CD14-positive monocyte (primary cell): ENCODE data around the gene FGFR4. TPM values are rescaled to one million over a fixed set of nuclear protein-coding genes. Genes with fewer than 3 reads are reported as not detected.

ENCODE experiments used
- DNase-seq, 3 donors: peaks; one replicate each; pipeline ENCODE4 v3.0.0-alpha.2; 2011 to 2022
- H2AFZ ChIP-seq: 2 replicates; pipeline ENCODE4 v1.6.0; 2012; ENCODE audit warnings: mild to moderate bottlenecking, low read depth, low read length, inconsistent platforms; ENCODE audit not compliant: insufficient read depth, poor library complexity, severe bottlenecking
- H3K27ac ChIP-seq, 2 donors: 1 replicate in 1 of 2; 2 replicates in 1 of 2; pipeline ENCODE4 v1.5.1; 2012 to 2013; ENCODE audit warnings: low read length in 2 of 2, control low read depth in 1 of 2, inconsistent platforms in 1 of 2, low read depth in 1 of 2, mild to moderate bottlenecking in 1 of 2
- H3K27me3 ChIP-seq, 2 donors: one replicate each; pipeline versions ENCODE4 v1.6.0 to v1.6.1; 2011 to 2013; ENCODE audit warnings: low read length in 2 of 2; ENCODE audit not compliant: control insufficient read depth in 2 of 2, insufficient read depth in 2 of 2
- H3K36me3 ChIP-seq, 2 donors: replicated peaks in 1 of 2; 1 replicate in 1 of 2; 2 replicates in 1 of 2; pipeline versions ENCODE4 v1.5.1 to v1.6.1; 2012 to 2013; ENCODE audit warnings: low read length in 2 of 2, control low read depth in 1 of 2, inconsistent platforms in 1 of 2, mild to moderate bottlenecking in 1 of 2; ENCODE audit not compliant: insufficient read depth in 2 of 2, control insufficient read depth in 1 of 2
- H3K4me1 ChIP-seq, 2 donors: 1 replicate in 1 of 2; 2 replicates in 1 of 2; pipeline versions ENCODE4 v1.5.1 to v1.6.1; 2012 to 2013; ENCODE audit warnings: low read length in 2 of 2, control low read depth in 1 of 2, inconsistent platforms in 1 of 2, mild to moderate bottlenecking in 1 of 2, moderate library complexity in 1 of 2; ENCODE audit not compliant: insufficient read depth in 2 of 2, control insufficient read depth in 1 of 2
- H3K4me2 ChIP-seq: replicated peaks from 2 replicates; pipeline ENCODE3; 2012; ENCODE audit warnings: low read length, moderate library complexity, mild to moderate bottlenecking; ENCODE audit not compliant: poor library complexity, severe bottlenecking; ENCODE audit errors: extremely low read depth
- H3K4me3 ChIP-seq, 3 experiments: fragments of 200-600 bp in 1 of 3; sonication (generic) in 1 of 3; replicated peaks in 1 of 3; 1 replicate in 2 of 3; 2 replicates in 1 of 3; pipeline ENCODE4 v1.5.1; 2011 to 2013; ENCODE audit warnings: low read length in 3 of 3, mild to moderate bottlenecking in 3 of 3, control low read depth in 2 of 3, low read depth in 2 of 3, inconsistent platforms in 1 of 3, moderate library complexity in 1 of 3
- H3K79me2 ChIP-seq: 2 replicates; pipeline ENCODE4 v1.6.0; 2012; ENCODE audit warnings: mild to moderate bottlenecking, control low read depth, inconsistent platforms, low read length, moderate library complexity; ENCODE audit not compliant: insufficient read depth
- H3K9ac ChIP-seq: 2 replicates; pipeline ENCODE4 v1.6.0; 2017; ENCODE audit warnings: low read length, mild to moderate bottlenecking; ENCODE audit not compliant: insufficient read depth, poor library complexity, severe bottlenecking
- H3K9me3 ChIP-seq, 2 donors: replicated peaks in 1 of 2; 1 replicate in 1 of 2; 2 replicates in 1 of 2; pipeline versions ENCODE4 v1.5.1 to v1.6.1; 2012 to 2013; ENCODE audit warnings: low read length in 2 of 2, control low read depth in 1 of 2; ENCODE audit not compliant: control insufficient read depth in 1 of 2, insufficient read depth in 1 of 2
- H4K20me1 ChIP-seq: 2 replicates; pipeline ENCODE4 v1.6.0; 2012; ENCODE audit warnings: mild to moderate bottlenecking, low read length, control low read depth, moderate library complexity; ENCODE audit not compliant: insufficient read depth
- H3K27ac Mint-ChIP-seq, 7 donors: one replicate each; pipeline ENCODE4 v1.8.0; 2020; ENCODE audit warnings: mild to moderate bottlenecking in 7 of 7, mixed read lengths in 7 of 7, moderate library complexity in 6 of 7, inconsistent platforms in 2 of 7
- H3K27me3 Mint-ChIP-seq, 3 donors: one replicate each; pipeline ENCODE4 v1.8.0; 2021 to 2022; ENCODE audit warnings: low read depth in 3 of 3, mild to moderate bottlenecking in 3 of 3, mixed read lengths in 3 of 3, moderate library complexity in 3 of 3, inconsistent platforms in 1 of 3
- H3K36me3 Mint-ChIP-seq, 2 donors: one replicate each; pipeline ENCODE4 v1.8.0; 2020; ENCODE audit warnings: mixed read lengths in 2 of 2, inconsistent platforms in 1 of 2, mild to moderate bottlenecking in 1 of 2
- H3K4me1 Mint-ChIP-seq: one replicate; pipeline ENCODE4 v1.8.0; 2020; ENCODE audit warnings: mild to moderate bottlenecking, mixed read lengths
- H3K4me3 Mint-ChIP-seq, 2 donors: one replicate each; pipeline ENCODE4 v1.8.0; 2020; ENCODE audit warnings: mild to moderate bottlenecking in 2 of 2, mixed read lengths in 2 of 2, moderate library complexity in 1 of 2
- H3K9me3 Mint-ChIP-seq, 7 donors: one replicate each; pipeline ENCODE4 v1.8.0; 2020 to 2022; ENCODE audit warnings: mixed read lengths in 7 of 7, mild to moderate bottlenecking in 6 of 7, moderate library complexity in 6 of 7, inconsistent platforms in 2 of 7
- WGBS: methylation state at CpG from one replicate; pipeline ENCODE4 v1.1.5; 2013; ENCODE audit warnings: missing lambda C conversion rate; ENCODE audit not compliant: insufficient coverage; 5-methylcytosine and 5-hydroxymethylcytosine counted together
- intact Hi-C, 2 donors: fragments of 100-400 bp; cut with micrococcal nuclease; formaldehyde crosslinking; loops; one replicate each; pipeline versions ENCODE4 v1.15.0 to v1.15.1; 2023
- polyA plus RNA-seq, 3 donors: library from polyadenylated mRNA; depleted of rRNA in 1 of 3; unstranded in 2 of 3; stranded (reverse) in 1 of 3; fragments of 300-500 nt in 2 of 3; fragments of >200 nt in 1 of 3; fragmentation: Illumina TruSeq in 2 of 3; gene quantifications; 1 replicate in 2 of 3; 2 replicates in 1 of 3; pipeline ENCODE4 v1.2.3, GENCODE V29; 2012 to 2021
- TF ChIP-seq, protein P1 (sequence below): fragments of 200-600 bp; IDR thresholded peaks from one replicate; pipeline ENCODE4 v1.8.0; 2022; ENCODE audit warnings: antibody characterized with exemption, mild to moderate bottlenecking

Gene FGFR4
- polyA plus RNA-seq, 3 donors, result 0.39 TPM; not detected in 2

- Histone ChIP-seq H3K4me2 (no peak overlapping the region), H3K4me3 (no peak overlapping the region), H2AFZ (no peak overlapping the region), H3K9ac (no peak overlapping the region), H3K36me3 (no peaks in the 10 kb centered on the region), H4K20me1 (no peaks in the 10 kb centered on the region), H3K79me2 (no peaks in the 10 kb centered on the region), H3K27ac (no peak overlapping the region), H3K9me3 (no peaks in the 10 kb centered on the region), H3K27me3 (peaks cover 5 to 26% of the 10 kb centered on the region in 2 donors), H3K4me1 (peaks cover 8% of the 10 kb centered on the region in 2 donors)
- 91% methylated on average over 19 of the region's 21 CpGs for WGBS
- intact Hi-C loops, result no loop called here
- TF ChIP-seq, protein P1, sequence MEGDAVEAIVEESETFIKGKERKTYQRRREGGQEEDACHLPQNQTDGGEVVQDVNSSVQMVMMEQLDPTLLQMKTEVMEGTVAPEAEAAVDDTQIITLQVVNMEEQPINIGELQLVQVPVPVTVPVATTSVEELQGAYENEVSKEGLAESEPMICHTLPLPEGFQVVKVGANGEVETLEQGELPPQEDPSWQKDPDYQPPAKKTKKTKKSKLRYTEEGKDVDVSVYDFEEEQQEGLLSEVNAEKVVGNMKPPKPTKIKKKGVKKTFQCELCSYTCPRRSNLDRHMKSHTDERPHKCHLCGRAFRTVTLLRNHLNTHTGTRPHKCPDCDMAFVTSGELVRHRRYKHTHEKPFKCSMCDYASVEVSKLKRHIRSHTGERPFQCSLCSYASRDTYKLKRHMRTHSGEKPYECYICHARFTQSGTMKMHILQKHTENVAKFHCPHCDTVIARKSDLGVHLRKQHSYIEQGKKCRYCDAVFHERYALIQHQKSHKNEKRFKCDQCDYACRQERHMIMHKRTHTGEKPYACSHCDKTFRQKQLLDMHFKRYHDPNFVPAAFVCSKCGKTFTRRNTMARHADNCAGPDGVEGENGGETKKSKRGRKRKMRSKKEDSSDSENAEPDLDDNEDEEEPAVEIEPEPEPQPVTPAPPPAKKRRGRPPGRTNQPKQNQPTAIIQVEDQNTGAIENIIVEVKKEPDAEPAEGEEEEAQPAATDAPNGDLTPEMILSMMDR, result no peak
- Mint-ChIP-seq H3K4me3 (no peak overlapping the region), H3K27ac (no peak overlapping the region), H3K4me1 (peaks cover 19% of the 10 kb centered on the region), H3K27me3 (peaks cover 15 to 37% (median 20%) of the 10 kb centered on the region in 3 donors), H3K36me3 (peaks cover 0 to 2% of the 10 kb centered on the region in 2 donors), H3K9me3 (peaks cover 0 to 4% (median 2%) of the 10 kb centered on the region in 7 donors)
- no peak for DNase-seq
These were observed 3.3 kb downstream of the FGFR4 start for GRCh38 chr5:177089825-177090641.

GRCh38 chr5:177090813-177091212 is 4.1 kb downstream of the FGFR4 start:
- Histone ChIP-seq H3K36me3 (no peaks in the 10 kb centered on the region), H3K4me3 (no peak overlapping the region), H3K27ac (no peak overlapping the region), H3K4me2 (no peak overlapping the region), H4K20me1 (no peaks in the 10 kb centered on the region), H3K9me3 (no peaks in the 10 kb centered on the region), H3K4me1 (peaks cover 8% of the 10 kb centered on the region in 2 donors), H3K27me3 (peaks cover 5 to 22% of the 10 kb centered on the region in 2 donors), H3K79me2 (no peaks in the 10 kb centered on the region), H3K9ac (no peak overlapping the region), H2AFZ (no peak overlapping the region)
- no peak for DNase-seq
- H3K4me1 Mint-ChIP-seq, result peaks cover 19% of the 10 kb centered on the region
- peaks cover 0 to 4% (median 2%) of the 10 kb centered on the region in 7 donors for H3K9me3 Mint-ChIP-seq
- peaks cover 13 to 35% (median 20%) of the 10 kb centered on the region in 3 donors for H3K27me3 Mint-ChIP-seq
- H3K4me3 Mint-ChIP-seq, result no peak overlapping the region
- H3K27ac Mint-ChIP-seq, result no peak overlapping the region
- intact Hi-C loops, result no loop called here
- TF ChIP-seq, protein P1, result no peak
- peaks cover 0 to 2% of the 10 kb centered on the region in 2 donors for H3K36me3 Mint-ChIP-seq
- 92% methylated on average over 11 of the region's 13 CpGs for WGBS
